AG04449 (cell line): ENCODE data around the gene SUPT3H.

ENCODE experiments used
- CTCF ChIA-PET: fragments of 350-600 bp; formaldehyde crosslinking; extraction: SDS; loops from one replicate; lab custom pipeline; 2021; ENCODE audit warnings: antibody characterized with exemption; lab: Yijun Ruan, JAX
- POLR2A ChIA-PET: fragments of 400-600, 350-600 bp; formaldehyde crosslinking; extraction: SDS; loops from one replicate; lab custom pipeline; 2020; ENCODE audit warnings: antibody characterized with exemption, inconsistent platforms; lab: Yijun Ruan, JAX
- DNase-seq: peaks from one replicate; pipeline ENCODE4 v3.0.0-alpha.2; 2010; ENCODE audit warnings: low read depth, low spot score
- H3K4me3 ChIP-seq: 2 replicates; pipeline ENCODE4 v1.5.1; 2011; ENCODE audit warnings: low read depth, mild to moderate bottlenecking, control low read depth, low read length
- TF ChIP-seq, protein P1 (sequence below): IDR thresholded peaks from one replicate; pipeline ENCODE4 v1.5.1; 2011; ENCODE audit warnings: mild to moderate bottlenecking, moderate library complexity, low read length, control low read depth, inconsistent platforms; ENCODE audit not compliant: insufficient read depth; ENCODE audit errors: missing control alignments

SUPT3H gene

DNA sequence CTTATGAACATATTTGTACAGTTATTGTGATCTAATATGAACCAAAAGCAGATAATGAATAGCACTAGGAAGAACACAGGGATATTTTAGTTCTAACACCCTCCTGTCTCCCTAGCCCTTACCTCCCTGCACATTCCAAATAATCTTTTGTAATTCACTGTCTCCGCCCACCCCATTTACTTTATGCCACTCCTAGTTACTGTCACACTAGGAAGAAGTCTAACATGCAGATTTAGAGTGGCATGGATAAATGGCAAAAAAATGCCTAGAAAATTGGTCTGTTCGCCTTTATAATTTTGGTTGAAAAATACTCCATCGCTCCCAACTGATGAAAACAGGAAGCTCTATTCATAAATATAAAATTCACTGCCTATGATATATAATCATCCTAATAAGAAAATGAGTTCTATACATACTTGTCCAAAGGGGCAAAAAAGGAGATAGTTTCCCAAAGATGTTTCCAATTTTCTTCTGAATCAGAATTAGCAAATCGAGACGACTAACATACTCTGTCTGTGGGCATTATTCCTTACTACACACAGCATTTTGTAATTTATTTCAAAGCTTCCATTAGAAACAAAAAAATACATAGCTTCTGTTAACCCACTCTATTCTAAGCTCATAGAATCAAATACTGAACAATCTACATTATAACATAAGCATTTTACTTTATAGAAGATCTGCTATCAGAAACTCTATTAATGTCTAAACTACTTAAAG lies 50.9 kb downstream of the SUPT3H start:
- H3K4me3 ChIP-seq: no peak overlapping the region
- CTCF ChIA-PET: no interaction called here
- no peak for DNase-seq
- POLR2A ChIA-PET: no interaction called here
- TF ChIP-seq, protein P1, sequence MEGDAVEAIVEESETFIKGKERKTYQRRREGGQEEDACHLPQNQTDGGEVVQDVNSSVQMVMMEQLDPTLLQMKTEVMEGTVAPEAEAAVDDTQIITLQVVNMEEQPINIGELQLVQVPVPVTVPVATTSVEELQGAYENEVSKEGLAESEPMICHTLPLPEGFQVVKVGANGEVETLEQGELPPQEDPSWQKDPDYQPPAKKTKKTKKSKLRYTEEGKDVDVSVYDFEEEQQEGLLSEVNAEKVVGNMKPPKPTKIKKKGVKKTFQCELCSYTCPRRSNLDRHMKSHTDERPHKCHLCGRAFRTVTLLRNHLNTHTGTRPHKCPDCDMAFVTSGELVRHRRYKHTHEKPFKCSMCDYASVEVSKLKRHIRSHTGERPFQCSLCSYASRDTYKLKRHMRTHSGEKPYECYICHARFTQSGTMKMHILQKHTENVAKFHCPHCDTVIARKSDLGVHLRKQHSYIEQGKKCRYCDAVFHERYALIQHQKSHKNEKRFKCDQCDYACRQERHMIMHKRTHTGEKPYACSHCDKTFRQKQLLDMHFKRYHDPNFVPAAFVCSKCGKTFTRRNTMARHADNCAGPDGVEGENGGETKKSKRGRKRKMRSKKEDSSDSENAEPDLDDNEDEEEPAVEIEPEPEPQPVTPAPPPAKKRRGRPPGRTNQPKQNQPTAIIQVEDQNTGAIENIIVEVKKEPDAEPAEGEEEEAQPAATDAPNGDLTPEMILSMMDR: no peak

DNA sequence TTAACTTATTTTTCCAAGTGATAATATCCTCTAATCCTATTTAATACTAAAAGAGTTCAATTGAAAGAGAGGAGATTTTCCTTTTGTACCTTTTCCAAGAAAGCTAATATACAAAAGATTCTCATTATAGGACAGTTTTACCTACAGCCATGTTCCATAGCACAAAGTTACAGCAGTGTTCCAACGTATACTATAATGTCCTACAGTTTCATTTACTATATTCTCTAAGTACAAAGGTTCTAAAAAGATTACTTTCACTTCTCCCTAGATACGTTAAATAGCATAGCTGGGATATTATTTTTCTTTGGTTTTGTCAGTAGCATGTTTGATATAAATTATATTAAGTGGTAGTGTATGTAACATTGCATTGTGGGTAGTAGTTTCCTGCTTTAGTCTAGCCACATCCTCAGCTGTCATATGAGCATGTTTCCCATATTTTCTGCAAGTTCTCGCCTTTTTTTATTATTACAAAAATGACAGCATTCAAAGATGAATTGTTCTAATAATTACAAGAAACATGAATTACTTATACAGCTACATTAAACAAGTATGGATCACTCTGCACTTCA lies 54.0 kb downstream of the SUPT3H start:
- no peak for DNase-seq
- TF ChIP-seq, protein P1: no peak
- no peak overlapping the region for H3K4me3 ChIP-seq
- POLR2A ChIA-PET: no interaction called here
- CTCF ChIA-PET: no interaction called here

DNA sequence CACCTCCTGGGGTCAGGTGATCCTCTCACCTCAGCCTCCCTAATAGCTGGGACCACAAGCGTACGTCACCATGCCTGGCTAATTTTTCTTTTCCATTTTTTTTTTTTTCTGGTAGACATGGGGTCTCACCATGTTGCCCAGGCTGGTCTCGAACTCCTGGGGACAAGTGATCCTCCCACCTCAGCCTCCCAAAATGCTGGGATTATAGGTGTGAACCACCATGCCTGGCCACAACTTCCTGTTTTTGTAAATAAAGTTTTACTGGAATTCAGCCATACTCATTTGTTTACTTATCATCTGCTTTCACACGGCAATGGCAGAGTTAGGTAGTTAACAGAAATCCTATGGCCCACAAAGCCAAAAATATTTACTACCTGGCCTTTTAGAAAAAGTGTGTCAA lies 57.4 kb downstream of the SUPT3H start:
- TF ChIP-seq, protein P1: no peak
- POLR2A ChIA-PET: no interaction called here
- H3K4me3 ChIP-seq: no peak overlapping the region
- CTCF ChIA-PET: no interaction called here
- no peak for DNase-seq

DNA sequence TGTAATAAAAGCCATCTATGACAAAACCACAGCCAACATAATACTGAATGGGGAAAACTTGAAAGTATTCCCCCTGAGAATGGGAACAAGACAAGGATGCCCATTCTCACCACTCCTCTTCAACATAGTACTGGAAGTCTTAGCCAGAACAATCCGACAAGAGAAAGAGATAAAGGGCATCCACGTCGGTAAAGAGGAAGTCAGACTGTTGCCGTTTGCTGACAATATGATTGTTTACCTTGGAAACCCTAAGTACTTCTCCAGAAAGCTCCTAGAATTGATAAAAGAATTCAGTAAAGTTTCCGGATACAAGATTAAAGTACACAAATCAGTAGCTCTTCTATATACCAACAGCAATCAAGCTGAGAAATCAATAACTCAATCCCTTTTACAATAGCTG lies 63.6 kb downstream of the SUPT3H start:
- H3K4me3 ChIP-seq: no peak overlapping the region
- no peak for DNase-seq
- TF ChIP-seq, protein P1: no peak
- CTCF ChIA-PET: no interaction called here
- POLR2A ChIA-PET: no interaction called here

DNA sequence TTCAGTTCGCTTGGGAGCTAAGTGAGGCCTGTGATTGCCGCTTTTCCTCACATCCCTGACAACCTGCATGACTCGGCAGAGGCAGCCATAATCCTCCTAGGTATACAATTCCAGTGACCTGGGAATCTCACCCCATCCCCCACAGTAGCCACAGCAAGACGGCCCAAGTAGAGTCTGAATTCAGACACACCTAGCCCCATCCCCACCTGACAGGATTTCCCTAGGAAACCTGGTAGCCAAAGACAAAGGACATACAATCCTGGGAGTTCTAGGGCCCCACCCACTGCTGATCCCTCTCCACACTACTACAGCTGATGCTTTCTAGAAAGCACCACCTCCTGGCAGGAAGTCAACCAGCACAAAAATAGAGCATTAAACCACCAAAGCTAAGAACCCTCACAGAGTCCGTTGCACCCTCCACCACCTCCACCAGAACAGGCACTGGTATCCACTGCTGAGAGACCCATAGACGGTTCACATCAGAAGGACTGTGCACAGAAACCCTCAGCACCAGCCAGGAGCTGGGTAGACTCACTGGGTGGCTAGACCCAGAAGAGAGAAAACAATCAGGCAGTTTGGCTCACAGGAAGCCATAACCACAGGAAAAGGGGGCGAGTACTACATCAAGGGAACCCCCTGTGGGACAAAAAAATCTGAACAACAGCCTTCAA lies 67.5 kb downstream of the SUPT3H start:
- POLR2A ChIA-PET: no interaction called here

DNA sequence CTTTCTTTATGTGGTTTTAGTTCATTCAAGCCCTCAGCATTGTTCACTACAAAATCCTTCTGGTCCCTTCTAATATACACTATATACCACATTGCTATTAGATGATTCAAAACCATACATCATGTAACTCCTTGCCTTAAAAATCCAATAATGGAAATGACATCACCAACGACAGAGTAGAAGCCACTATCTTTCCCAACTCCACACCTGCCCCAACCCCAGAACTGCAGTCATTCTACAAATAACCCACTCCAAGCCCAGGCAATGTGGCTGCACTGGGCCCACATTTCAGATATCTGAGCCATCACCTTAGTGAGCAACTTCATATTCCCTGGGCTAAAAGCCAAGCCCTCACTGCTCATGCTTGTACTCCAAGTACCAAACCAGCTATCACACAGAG lies 72.2 kb downstream of the SUPT3H start:
- TF ChIP-seq, protein P1: no peak
- DNase-seq: no peak
- H3K4me3 ChIP-seq: no peak overlapping the region
- POLR2A ChIA-PET: no interaction called here
- CTCF ChIA-PET: no interaction called here

More for the DNA sequence above, 67.5 kb downstream of the SUPT3H start:
- DNase-seq: no peak
- CTCF ChIA-PET: no interaction called here
- H3K4me3 ChIP-seq: no peak overlapping the region
- TF ChIP-seq, protein P1: no peak
